H7 (cell line): ENCODE data around the gene C10orf71. TPM values are rescaled to one million over a fixed set of nuclear protein-coding genes. Genes with fewer than 3 reads are reported as not detected.

Experiments used
- DNase-seq: peaks from one replicate; pipeline ENCODE4 v3.0.0; 2012
- H3K27me3 ChIP-seq: 2 replicates; pipeline ENCODE4 v1.6.0; 2011; ENCODE audit warnings: mild to moderate bottlenecking, low read length; ENCODE audit not compliant: control insufficient read depth, insufficient read depth
- H3K36me3 ChIP-seq: replicated peaks from 2 replicates; pipeline ENCODE4 v1.5.1; 2011; ENCODE audit warnings: low read length; ENCODE audit not compliant: control insufficient read depth, insufficient read depth
- H3K4me3 ChIP-seq: 2 replicates; pipeline ENCODE4 v1.5.1; 2011; ENCODE audit warnings: low read depth, mild to moderate bottlenecking, control low read depth, low read length, moderate library complexity; ENCODE audit not compliant: insufficient read depth
- total RNA-seq: library from RNA; depleted of rRNA; stranded (reverse); fragments of >200 nt; shearing (Covaris generic); gene quantifications from 2 replicates; pipeline ENCODE4 v1.2.3, GENCODE V29; 2014

C10orf71 gene
- total RNA-seq, 1 experiment from 2014 or later: not detected

GRCh38 chr10:49265885-49266284, 33.1 kb upstream of the C10orf71 start:
- H3K36me3 ChIP-seq: no peaks in the 10 kb centered on the region
- no peak for DNase-seq
- no peaks in the 10 kb centered on the region for H3K27me3 ChIP-seq
- H3K4me3 ChIP-seq: no peak overlapping the region

DNA sequence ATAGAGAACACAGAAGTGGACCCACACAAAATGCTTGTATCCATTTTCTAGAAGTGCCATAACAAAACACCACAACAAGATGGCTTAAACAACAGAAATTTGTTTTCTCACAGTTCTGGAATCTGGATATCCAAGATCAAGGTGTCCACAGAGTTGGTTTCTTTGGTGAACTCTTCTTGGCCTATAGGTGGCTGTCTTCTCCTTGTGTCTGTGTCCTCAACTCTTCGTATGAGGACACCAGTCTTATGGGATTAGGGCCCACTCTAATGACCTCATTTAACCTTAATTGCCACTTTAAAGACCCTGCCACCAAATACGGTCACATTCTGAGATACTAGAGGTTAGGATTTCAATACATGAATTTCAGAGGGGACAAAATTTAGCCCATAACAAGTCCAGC, 30.8 kb upstream of the C10orf71 start:
- no peaks in the 10 kb centered on the region for H3K27me3 ChIP-seq
- no peaks in the 10 kb centered on the region for H3K36me3 ChIP-seq
- no peak for DNase-seq
- H3K4me3 ChIP-seq: no peak overlapping the region

- Histone ChIP-seq H3K36me3 (no peaks in the 10 kb centered on the region), H3K27me3 (no peaks in the 10 kb centered on the region), H3K4me3 (no peak overlapping the region)
- DNase-seq: no peak
Observed at GRCh38 chr10:49269523-49269922, 29.4 kb upstream of the C10orf71 start.

GRCh38 chr10:49270565-49270964, 28.4 kb upstream of the C10orf71 start:
- H3K36me3 ChIP-seq: no peaks in the 10 kb centered on the region
- no peak for DNase-seq
- H3K27me3 ChIP-seq: no peaks in the 10 kb centered on the region
- H3K4me3 ChIP-seq: no peak overlapping the region

- Histone ChIP-seq H3K36me3 (no peaks in the 10 kb centered on the region), H3K4me3 (no peak overlapping the region), H3K27me3 (no peaks in the 10 kb centered on the region)
- no peak for DNase-seq
Observed at GRCh38 chr10:49271346-49271745, 27.6 kb upstream of the C10orf71 start.

- DNase-seq: no peak
- H3K36me3 ChIP-seq: no peaks in the 10 kb centered on the region
Observed at GRCh38 chr10:49272251-49273081, 26.5 kb upstream of the C10orf71 start.

GRCh38 chr10:49273082-49273465, 25.9 kb upstream of the C10orf71 start:
- Histone ChIP-seq H3K4me3 (no peak overlapping the region), H3K36me3 (no peaks in the 10 kb centered on the region), H3K27me3 (no peaks in the 10 kb centered on the region)
- no peak for DNase-seq

More at GRCh38 chr10:49272251-49273081, 26.5 kb upstream of the C10orf71 start:
- no peaks in the 10 kb centered on the region for H3K27me3 ChIP-seq
- no peak overlapping the region for H3K4me3 ChIP-seq

GRCh38 chr10:49273626-49274025, 25.3 kb upstream of the C10orf71 start:
- Histone ChIP-seq H3K36me3 (no peaks in the 10 kb centered on the region), H3K27me3 (no peaks in the 10 kb centered on the region), H3K4me3 (no peak overlapping the region)
- DNase-seq: no peak

DNA sequence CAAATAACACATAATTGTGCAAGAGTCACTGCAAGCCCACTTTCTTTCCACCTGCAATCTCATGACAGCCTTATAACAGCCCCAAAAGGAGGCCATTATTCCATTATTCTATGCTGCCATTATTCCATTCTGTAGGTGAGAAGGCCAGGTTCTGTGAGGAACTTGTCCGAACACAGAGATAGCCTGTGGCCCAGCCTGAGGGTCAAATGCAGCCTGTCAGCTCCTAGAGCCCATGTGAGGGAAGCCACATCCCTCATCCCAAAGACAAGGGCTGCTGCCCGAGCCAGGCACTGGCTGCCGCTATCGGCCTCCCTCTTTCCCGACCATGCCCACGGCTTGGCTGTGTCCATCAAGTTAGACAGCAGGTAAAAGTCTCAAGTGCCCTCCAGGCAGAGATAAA, 24.1 kb upstream of the C10orf71 start:
- DNase-seq: no peak
- Histone ChIP-seq H3K36me3 (no peaks in the 10 kb centered on the region), H3K4me3 (no peak overlapping the region), H3K27me3 (no peaks in the 10 kb centered on the region)

GRCh38 chr10:49275896-49276295, 23.1 kb upstream of the C10orf71 start:
- DNase-seq: no peak

GRCh38 chr10:49276596-49276995, 22.4 kb upstream of the C10orf71 start:
- no peak for DNase-seq
- no peaks in the 10 kb centered on the region for H3K36me3 ChIP-seq
- no peak overlapping the region for H3K4me3 ChIP-seq
- H3K27me3 ChIP-seq: no peaks in the 10 kb centered on the region

More at GRCh38 chr10:49275896-49276295, 23.1 kb upstream of the C10orf71 start:
- no peaks in the 10 kb centered on the region for H3K36me3 ChIP-seq
- H3K4me3 ChIP-seq: no peak overlapping the region
- no peaks in the 10 kb centered on the region for H3K27me3 ChIP-seq

DNA sequence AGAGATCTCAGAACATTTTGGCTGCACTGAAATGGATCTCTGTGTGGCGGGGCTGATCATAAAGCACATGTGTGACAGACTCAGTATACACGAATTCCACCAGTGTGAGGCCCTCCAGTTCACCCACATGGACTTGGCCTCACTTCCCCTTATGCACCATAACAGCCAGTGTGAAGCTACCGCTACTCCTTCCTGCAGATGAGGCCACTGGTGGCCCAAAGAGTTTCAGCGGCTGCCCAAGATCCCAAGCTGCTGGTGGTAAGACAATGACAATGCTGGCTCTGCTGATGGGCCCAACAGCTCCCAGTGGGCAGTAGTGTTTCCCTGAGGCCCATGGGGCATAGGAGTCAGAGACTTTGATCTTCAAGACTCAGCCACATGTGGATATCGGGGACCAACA, 21.0 kb upstream of the C10orf71 start:
- no peaks in the 10 kb centered on the region for H3K27me3 ChIP-seq
- H3K36me3 ChIP-seq: no peaks in the 10 kb centered on the region
- DNase-seq: no peak
- H3K4me3 ChIP-seq: no peak overlapping the region

DNA sequence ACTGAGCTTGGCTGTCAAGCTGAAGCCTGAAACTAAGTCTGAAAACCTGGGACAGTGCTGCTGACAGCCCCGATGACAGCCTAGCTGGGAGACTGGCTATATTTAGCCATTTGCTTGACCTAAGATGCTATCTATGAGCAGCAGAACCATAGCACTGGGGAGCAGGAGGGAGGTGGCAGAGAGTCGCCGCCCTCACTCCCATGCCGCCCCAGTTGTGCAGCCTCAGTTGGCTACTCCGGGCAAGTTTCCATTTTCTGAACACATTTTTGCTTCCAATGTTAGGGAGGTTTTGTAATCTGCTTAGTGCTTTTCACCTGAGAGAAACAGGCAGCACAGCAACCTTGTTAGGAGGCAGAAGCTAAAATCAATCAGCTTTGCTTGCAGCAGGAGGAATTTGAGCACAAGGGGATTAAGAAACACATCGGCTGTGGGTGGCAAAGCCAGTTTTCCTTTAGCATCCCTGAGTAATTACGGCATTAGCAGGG, 20.4 kb upstream of the C10orf71 start:
- no peaks in the 10 kb centered on the region for H3K27me3 ChIP-seq
- no peak for DNase-seq
- H3K4me3 ChIP-seq: no peak overlapping the region
- H3K36me3 ChIP-seq: no peaks in the 10 kb centered on the region

- Histone ChIP-seq H3K27me3 (no peaks in the 10 kb centered on the region), H3K4me3 (no peak overlapping the region), H3K36me3 (no peaks in the 10 kb centered on the region)
- DNase-seq: no peak
Observed at GRCh38 chr10:49279015-49279880, 19.7 kb upstream of the C10orf71 start.

GRCh38 chr10:49280001-49280408, 19.0 kb upstream of the C10orf71 start:
- DNase-seq: no peak
- H3K4me3 ChIP-seq: no peak overlapping the region
- H3K36me3 ChIP-seq: no peaks in the 10 kb centered on the region
- H3K27me3 ChIP-seq: no peaks in the 10 kb centered on the region
